Mucosa of descending colon (tissue), 3 donors: ENCODE measurements around the gene S1PR3. TPM values are rescaled to one million over a fixed set of nuclear protein-coding genes. Genes with fewer than 3 reads are reported as not detected.
"Not testable (repeated sequence)": the region's sequence is repeated elsewhere in the genome, so short reads cannot be mapped to it uniquely, and the experiment has no call there.

Source experiments
- ATAC-seq: fragments of 200-7000 bp; cut with Tn5 transposase; one replicate; pipeline ENCODE4 v1.9.1; 2020; ENCODE audit warnings: mild to moderate bottlenecking, moderate library complexity
- DNase-seq, 3 donors: peaks; one replicate each; pipeline ENCODE4 v3.0.0-alpha.2; 2020
- H3K36me3 ChIP-seq: fragments of 200-600 bp; one replicate; pipeline ENCODE4 v1.8.0; 2021; ENCODE audit warnings: low read depth, mild to moderate bottlenecking
- H3K4me1 ChIP-seq: fragments of 200-600 bp; one replicate; pipeline ENCODE4 v1.8.0; 2021; ENCODE audit warnings: low read depth, mild to moderate bottlenecking
- H3K4me3 ChIP-seq: fragments of 200-600 bp; one replicate; pipeline ENCODE4 v1.8.0; 2021; ENCODE audit warnings: mild to moderate bottlenecking
- H3K9me3 ChIP-seq: fragments of 200-600 bp; one replicate; pipeline ENCODE4 v1.8.0; 2021; ENCODE audit warnings: mild to moderate bottlenecking
- CTCF ChIP-seq: fragments of 200-600 bp; IDR thresholded peaks from one replicate; pipeline ENCODE4 v1.8.0; 2022; ENCODE audit warnings: antibody characterized with exemption, mild to moderate bottlenecking
- intact Hi-C, 2 donors: fragments of 100-400 bp; cut with DNase I in 1 of 2; cut with micrococcal nuclease in 1 of 2; formaldehyde crosslinking; loops; one replicate each; pipeline versions ENCODE4 v1.11.0 to v1.11.1; 2022; cut with DNase I, micrococcal nuclease
- long read RNA-seq, 2 donors: library from polyadenylated mRNA; unstranded; transcript quantifications; one replicate each; pipeline ENCODE4 v2.0.0, GENCODE V29; 2019 to 2021
- total RNA-seq, 3 donors: library from RNA; stranded (reverse); fragmentation: NEBNext Ultra II Directional in 2 of 3; extraction: Animal tissue kit (Norgen Biotek cat#: 25700) in 2 of 3; gene quantifications; one replicate each; pipeline versions ENCODE4 v1.2.1 to v1.2.4, GENCODE V29; 2021 to 2023
- donor health status: DM: no; HTN: no; CAD: no; lungs with moderate emphysema.
- donor health status: DM: no; HTN: no; CAD: no.
- donor health status: DM: no; HTN: yes; CAD: no.

Gene S1PR3
- total RNA-seq, result 10 to 100 TPM in 1 of 3 donors, 1 to 10 TPM in 1, under 1 TPM in 1; 0.87 to 12.2 (median 3.0) TPM
- long read RNA-seq, donor 1, full-length matches to known transcripts, result 3 of 3 reads
- long read RNA-seq, donor 1, partial matches to known transcripts, result 0 of 3 reads
- long read RNA-seq, donor 1, other reads (novel, unspliced or antisense), result 0 of 3 reads
- long read RNA-seq, donor 2, result 0 reads

DNA sequence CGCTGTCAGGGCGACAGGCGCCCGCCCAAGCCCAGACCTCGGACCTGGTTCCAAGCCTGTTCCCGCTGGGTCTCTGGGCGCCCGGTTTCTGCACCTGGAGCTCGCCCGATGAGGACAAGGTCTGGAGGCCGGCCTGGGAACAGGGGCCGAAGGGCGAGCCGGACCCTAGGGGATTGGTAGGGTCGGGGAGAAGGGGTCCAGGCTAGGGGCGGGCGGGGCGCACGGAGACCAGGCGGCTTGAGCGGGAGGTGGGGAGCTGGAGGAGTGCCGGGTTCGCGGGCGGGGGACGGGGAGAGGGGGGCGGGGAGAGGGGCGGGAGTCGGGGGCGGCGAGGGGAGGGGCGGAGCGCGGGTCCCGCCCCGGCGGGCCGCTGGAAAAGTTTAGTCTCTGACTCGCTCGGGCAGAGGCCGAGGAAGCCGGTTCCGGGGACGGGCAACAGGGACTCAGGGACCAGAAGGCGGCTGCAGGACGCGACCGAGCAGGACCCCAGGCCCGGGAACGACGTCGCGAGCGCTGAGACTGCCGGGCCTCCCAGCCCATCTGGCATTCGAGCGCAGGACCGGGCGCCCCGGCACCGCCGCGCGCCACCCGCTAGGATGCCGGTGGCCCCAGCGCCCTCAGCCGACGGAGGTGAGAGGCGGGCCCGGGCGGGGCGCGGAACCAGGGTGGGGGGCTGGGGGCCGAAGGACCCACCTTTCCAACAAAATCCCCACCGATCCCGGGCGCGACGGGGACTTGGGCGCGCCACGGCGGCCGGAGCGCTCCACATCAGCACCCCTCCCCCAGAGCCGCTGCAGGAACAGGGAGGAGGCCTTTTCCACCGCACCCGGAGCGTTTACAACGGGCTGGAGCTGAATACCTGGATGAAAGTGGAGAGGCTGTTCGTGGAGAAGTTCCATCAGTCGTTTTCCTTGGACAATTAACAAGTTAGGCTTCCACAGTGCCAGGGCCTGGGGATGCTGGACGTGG, at the start of gene S1PR3:
Gene S1PR3, plus strand, starts transcription at position 403 of the 969 bp plus-strand sequence. CDS start 9,733 bp downstream, outside the sequence.
- peak; percentile 56 for ATAC-seq
- no peak for TF ChIP-seq CTCF
- no peaks in the 10 kb centered on the region for H3K9me3 ChIP-seq
- intact Hi-C loops, result loop anchor here in 1 of 2 donors (10.0 kb wide), 1 partner anchor 247 kb away; no protein-coding TSS in a partner anchor
- H3K4me1 ChIP-seq, result peaks cover 3% of the 10 kb centered on the region
- peak within 1 kb of the TSS; percentile 11 for H3K4me3 ChIP-seq
- H3K36me3 ChIP-seq, result no peaks in the 10 kb centered on the region
- peak in 2 of 3 donors; percentile 18 to 47 for DNase-seq

DNA sequence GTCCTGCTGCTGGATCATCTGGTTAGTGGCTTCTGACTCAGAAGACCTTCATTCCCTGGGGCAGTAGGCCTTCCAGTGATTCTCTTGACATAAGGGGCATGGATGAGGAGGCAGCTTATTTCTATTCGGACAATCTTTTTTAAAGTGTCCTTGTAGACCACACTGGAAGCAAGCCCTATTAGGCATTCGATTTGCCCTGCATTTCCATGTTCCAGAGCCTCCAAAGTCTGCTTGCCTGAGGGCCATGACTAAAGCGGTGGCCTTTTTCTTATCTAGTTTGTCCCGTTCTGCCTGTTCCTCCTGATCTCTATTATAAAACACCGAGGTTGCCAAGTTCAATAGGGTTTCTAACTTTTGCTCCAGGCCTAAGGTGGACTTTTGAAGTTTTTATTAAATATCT, 49.7 kb upstream of the S1PR3 start:
- DNase-seq, result not testable (repeated sequence)

DNA sequence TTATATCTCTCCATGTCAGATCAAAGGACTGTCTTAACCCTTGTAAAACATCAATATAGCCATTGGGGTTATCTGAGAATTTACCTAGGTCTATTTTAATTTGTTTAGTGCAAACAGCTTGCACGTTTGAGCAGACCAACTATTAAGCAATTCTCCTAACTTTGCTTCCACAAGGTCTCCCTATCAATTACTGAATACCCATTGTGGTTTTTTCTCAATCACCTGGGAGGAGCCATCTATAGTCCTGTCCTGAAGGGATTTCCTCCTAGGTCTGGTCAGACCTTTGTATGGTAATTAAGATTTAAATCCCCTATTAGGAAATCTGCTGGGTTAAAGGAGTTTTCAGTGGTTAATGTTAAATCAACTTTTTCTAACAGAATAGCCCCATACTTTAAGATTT, 48.9 kb upstream of the S1PR3 start:
- ATAC-seq, result no peak
- no peak for DNase-seq
- H3K4me1 ChIP-seq, result no peaks in the 10 kb centered on the region

More for the DNA sequence above, 49.7 kb upstream of the S1PR3 start:
- H3K36me3 ChIP-seq, ATAC-seq, H3K4me1 ChIP-seq, intact Hi-C loops, H3K9me3 ChIP-seq, H3K4me3 ChIP-seq: not testable (repeated sequence)

DNA sequence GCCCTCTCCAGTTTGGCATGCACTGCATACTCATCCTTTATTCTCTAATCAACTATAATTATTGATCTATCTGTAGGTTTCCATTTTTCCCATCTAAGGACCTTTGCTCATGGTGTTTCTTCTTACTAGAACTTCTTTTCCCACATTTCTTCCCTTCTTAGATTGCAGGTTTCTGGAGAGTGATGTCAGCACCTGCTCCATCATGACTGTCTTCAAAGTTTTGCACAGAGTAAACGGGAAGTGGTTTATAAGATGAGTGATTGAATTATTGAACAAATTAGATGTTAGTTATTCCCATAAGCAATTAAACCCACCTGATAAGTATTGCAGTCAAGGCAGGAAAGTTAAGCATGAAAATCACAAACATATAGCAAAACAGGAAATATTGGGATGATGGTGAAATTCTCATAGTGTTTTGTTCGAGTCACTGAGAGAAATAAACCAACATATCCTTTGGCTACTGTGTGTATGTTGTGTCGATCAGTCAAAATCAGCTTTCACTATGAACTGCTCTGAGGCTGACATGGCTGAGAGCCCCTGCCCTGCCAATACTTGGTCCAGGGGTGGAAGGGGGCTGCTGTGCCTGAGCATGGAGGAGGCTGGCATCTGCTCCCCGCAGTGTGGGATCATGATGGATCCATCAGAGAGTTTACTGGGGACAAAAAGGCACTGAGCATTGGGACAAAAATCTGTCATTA, 45.5 kb upstream of the S1PR3 start:
- H3K4me3 ChIP-seq, result no peak overlapping the region
- no peaks in the 10 kb centered on the region for H3K9me3 ChIP-seq
- intact Hi-C loops, result no loop called here
- DNase-seq, result no peak
- H3K36me3 ChIP-seq, result no peaks in the 10 kb centered on the region
- TF ChIP-seq CTCF, result no peak
- H3K4me1 ChIP-seq, result no peaks in the 10 kb centered on the region
- ATAC-seq, result no peak

More for the DNA sequence above, 48.9 kb upstream of the S1PR3 start:
- intact Hi-C loops, result no loop called here
- no peaks in the 10 kb centered on the region for H3K9me3 ChIP-seq
- no peak for TF ChIP-seq CTCF
- no peaks in the 10 kb centered on the region for H3K36me3 ChIP-seq
- H3K4me3 ChIP-seq, result no peak overlapping the region

- no peak for ATAC-seq
- Histone ChIP-seq H3K36me3 (no peaks in the 10 kb centered on the region), H3K4me1 (no peaks in the 10 kb centered on the region), H3K4me3 (no peak overlapping the region), H3K9me3 (no peaks in the 10 kb centered on the region)
- no peak for DNase-seq
- no peak for TF ChIP-seq CTCF
- intact Hi-C loops, result no loop called here
These were observed 43.4 kb upstream of the S1PR3 start for GRCh38 chr9:88947581-88948573.
